ENCODE measurements around the gene SYAP1.
A peak's percentile ranks its signal among the peaks of the same experiment; 100 is the strongest.
"Not testable (repeated sequence)": the region's sequence is repeated elsewhere in the genome, so short reads cannot be mapped to it uniquely, and the experiment has no call there.

The SYAP1 gene

GRCh38 chrX:16725072-16725471, 5.7 kb downstream of the SYAP1 start:
- no peak for DNase-seq (ENCODE audit: low spot score)

GRCh38 chrX:16726347-16726988, 7.1 kb downstream of the SYAP1 start:
- DNase-seq (ENCODE audit: low spot score): not testable (repeated sequence)

GRCh38 chrX:16727637-16728036, 8.2 kb downstream of the SYAP1 start:
- DNase-seq (ENCODE audit: low spot score): no peak

GRCh38 chrX:16730450-16730849, 11.0 kb downstream of the SYAP1 start:
- DNase-seq (ENCODE audit: low spot score): no peak

GRCh38 chrX:16733013-16733412, 13.6 kb downstream of the SYAP1 start:
- DNase-seq (ENCODE audit: low spot score): no peak

GRCh38 chrX:16737024-16737423, 17.6 kb downstream of the SYAP1 start:
- DNase-seq (ENCODE audit: low spot score): no peak

GRCh38 chrX:16739574-16739973, 20.2 kb downstream of the SYAP1 start:
- no peak for DNase-seq (ENCODE audit: low spot score)

GRCh38 chrX:16743604-16744325, 24.4 kb downstream of the SYAP1 start:
- DNase-seq (ENCODE audit: low spot score): no peak

GRCh38 chrX:16745102-16745501, 25.7 kb downstream of the SYAP1 start:
- DNase-seq (ENCODE audit: low spot score): no peak

- no peak for DNase-seq (ENCODE audit: low spot score)
These were observed 26.2 kb downstream of the SYAP1 start for GRCh38 chrX:16745659-16746058.

GRCh38 chrX:16748425-16748824, 29.0 kb downstream of the SYAP1 start:
- DNase-seq (ENCODE audit: low spot score): no peak

- no peak for DNase-seq (ENCODE audit: low spot score)
These were observed 30.7 kb downstream of the SYAP1 start for GRCh38 chrX:16750136-16750535.

GRCh38 chrX:16754019-16754418, 34.6 kb downstream of the SYAP1 start:
- no peak for DNase-seq (ENCODE audit: low spot score)

- no peak for DNase-seq (ENCODE audit: low spot score)
These were observed 37.3 kb downstream of the SYAP1 start for GRCh38 chrX:16756724-16757123.

GRCh38 chrX:16761500-16761899, 42.1 kb downstream of the SYAP1 start:
- DNase-seq (ENCODE audit: low spot score): not testable (repeated sequence)

GRCh38 chrX:16762579-16762978, 43.2 kb downstream of the SYAP1 start:
- no peak for DNase-seq (ENCODE audit: low spot score)

- DNase-seq (ENCODE audit: low spot score): no peak
These were observed 46.2 kb downstream of the SYAP1 start for GRCh38 chrX:16765594-16765993.

GRCh38 chrX:16770970-16771482, 51.6 kb downstream of the SYAP1 start:
- DNase-seq (ENCODE audit: low spot score): no peak

GRCh38 chrX:16771483-16772398, 52.3 kb downstream of the SYAP1 start:
- DNase-seq (ENCODE audit: low spot score): no peak

GRCh38 chrX:16772460-16772859, 53.0 kb downstream of the SYAP1 start:
- DNase-seq (ENCODE audit: low spot score): no peak

- DNase-seq (ENCODE audit: low spot score): no peak
These were observed 55.3 kb downstream of the SYAP1 start for GRCh38 chrX:16774746-16775145.

GRCh38 chrX:16778545-16778944, 59.1 kb downstream of the SYAP1 start:
- peak; percentile 13 for DNase-seq (ENCODE audit: low spot score)
